ENCODE measurements around the gene NOXO1.
A peak's percentile ranks its signal among the peaks of the same experiment; 100 is the strongest.

The NOXO1 gene

GRCh38 chr16:1979271-1980029, 1.8 kb downstream of the NOXO1 start:
- no peak for DNase-seq (ENCODE audit: low read depth)

GRCh38 chr16:1978476-1979120, 2.7 kb downstream of the NOXO1 start:
- DNase-seq (ENCODE audit: low read depth): no peak

- no peak for DNase-seq (ENCODE audit: low read depth)
These were observed 3.4 kb downstream of the NOXO1 start for GRCh38 chr16:1977875-1978268.

- DNase-seq (ENCODE audit: low read depth): no peak
These were observed 4.1 kb downstream of the NOXO1 start for GRCh38 chr16:1976951-1977874.

GRCh38 chr16:1976216-1976520, 5.1 kb downstream of the NOXO1 start:
- no peak for DNase-seq (ENCODE audit: low read depth)

- DNase-seq (ENCODE audit: low read depth): no peak
These were observed 5.6 kb downstream of the NOXO1 start for GRCh38 chr16:1975432-1976215.

- no peak for DNase-seq (ENCODE audit: low read depth)
These were observed 6.9 kb downstream of the NOXO1 start for GRCh38 chr16:1974157-1975070.

- DNase-seq (ENCODE audit: low read depth): no peak
These were observed 7.7 kb downstream of the NOXO1 start for GRCh38 chr16:1973461-1974156.

- no peak for DNase-seq (ENCODE audit: low read depth)
These were observed 8.8 kb downstream of the NOXO1 start for GRCh38 chr16:1972490-1972877.

- DNase-seq (ENCODE audit: low read depth): peak; percentile 96
These were observed 9.3 kb downstream of the NOXO1 start, which contains the start of gene TBL3 for GRCh38 chr16:1971796-1972489. Gene TBL3 (plus strand): TSS chr16:1972053. CDS start chr16:1972165, 112 bp downstream.

- DNase-seq (ENCODE audit: low read depth): no peak
These were observed 12.9 kb downstream of the NOXO1 start for GRCh38 chr16:1968146-1968953.

- no peak for DNase-seq (ENCODE audit: low read depth)
These were observed 14.8 kb downstream of the NOXO1 start, which contains the start of gene RNF151 for GRCh38 chr16:1966460-1966859. Gene RNF151 (plus strand): TSS chr16:1966856. CDS start chr16:1966882, 26 bp downstream.

GRCh38 chr16:1965396-1966001, 15.8 kb downstream of the NOXO1 start:
- DNase-seq (ENCODE audit: low read depth): no peak

- DNase-seq (ENCODE audit: low read depth): peak; percentile 96
These were observed 16.5 kb downstream of the NOXO1 start, which contains the start of gene RPS2 for GRCh38 chr16:1964506-1965395. Gene RPS2 (minus strand): TSS chr16:1964826. CDS start chr16:1964625, 201 bp downstream.

GRCh38 chr16:1963806-1964505, 17.3 kb downstream of the NOXO1 start:
- no peak for DNase-seq (ENCODE audit: low read depth)
